ENCODE results near the gene BTN1A1. TPM values are rescaled to one million over a fixed set of nuclear protein-coding genes. Genes with fewer than 3 reads are reported as not detected.

BTN1A1 gene
- total and polyA plus RNA-seq, 9 of the 15 experiments (the other 6 are each of a cell fraction or from before 2014, with no cell fraction given): 0.01 to 0.15 (median 0.06) TPM; not detected in 4

DNA sequence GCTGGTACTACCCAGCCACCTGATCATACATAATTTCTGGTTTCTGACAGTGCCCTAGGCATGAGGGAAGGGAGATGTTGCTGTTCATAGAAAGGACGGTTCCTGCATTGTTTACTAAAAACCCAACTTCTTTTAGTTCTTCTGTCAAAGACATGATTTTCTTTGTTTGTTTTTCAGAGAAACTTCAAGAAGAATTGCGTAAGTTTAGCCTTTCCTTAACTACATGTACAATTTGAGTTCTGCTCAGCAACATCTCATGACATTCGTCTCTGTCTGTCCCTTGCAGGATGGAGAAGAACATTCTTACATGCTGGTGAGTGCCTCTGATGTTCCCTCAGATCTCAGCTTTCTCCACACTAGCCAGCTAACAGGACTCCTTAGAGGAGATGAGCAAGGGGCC, 34.3 kb upstream of the BTN1A1 start:
- H3K9me1 ChIP-seq (ENCODE audit: control insufficient read depth, insufficient read depth, low read length): peaks cover 5% of the 10 kb centered on the region
- WGBS (ENCODE audit: insufficient coverage, low coverage, missing lambda C conversion rate): 84% methylated on average over 3 of the region's 3 CpGs
- no peaks in the 10 kb centered on the region for H3K9me3 ChIP-seq (replicated peaks; ENCODE audit: control insufficient read depth, insufficient read depth, low read depth, low read length)
- in situ Hi-C loops (cut with MboI) (no loop called here), intact Hi-C loops (cut with micrococcal nuclease) (no loop called here)
- no peak overlapping the region for H3K4me2 ChIP-seq (ENCODE audit: insufficient read depth, low read length)
- no peak overlapping the region for H3K27ac ChIP-seq (ENCODE audit: extremely low read depth, low read depth, low read length)
- H2AFZ ChIP-seq (ENCODE audit: low read depth, low read length): no peak overlapping the region
- ChIA-PET POLR2A (no interaction called here), CTCF (ENCODE audit: low intra/inter-chr PET ratio) (no interaction called here)
- H3K4me1 ChIP-seq (replicated peaks in 1 of 2; ENCODE audit: control insufficient read depth in 2 of 2, insufficient read depth in 2 of 2, low read length in 2 of 2): no peaks in the 10 kb centered on the region
- H3K36me3 ChIP-seq (ENCODE audit: control insufficient read depth, insufficient read depth, low read length): peaks cover 75% of the 10 kb centered on the region
- no peaks in the 10 kb centered on the region for H3K27me3 ChIP-seq (ENCODE audit: control insufficient read depth in 2 of 2, insufficient read depth in 2 of 2, low read length in 2 of 2)
- ATAC-seq (no peak), FAIRE-seq (no peak), DNase-seq (ENCODE audit: extremely low read depth in 1 of 4, low spot score in 3 of 4) (no peak)
- H3K4me3 ChIP-seq: no peak overlapping the region
- no peaks in the 10 kb centered on the region for H4K20me1 ChIP-seq (replicated peaks; ENCODE audit: control insufficient read depth, insufficient read depth, low read length)
- no TSS peak for BruUV-seq (replicated peaks)
- H3K79me2 ChIP-seq (ENCODE audit: control insufficient read depth, insufficient read depth, low read length): no peaks in the 10 kb centered on the region
- TF ChIP-seq CEBPG (CRISPR knock-in tag; IDR thresholded peaks at IDR 0.05) (no peak), CEBPG (tag; conservative IDR thresholded peaks at IDR 0.05 in 1 of 2, IDR thresholded peaks at IDR 0.05 in 1 of 2) (peak; percentile 12 to 52; a peak in 1 of 4 replicates), ZNF778 (CRISPR knock-in tag; IDR thresholded peaks at IDR 0.05) (no peak), GTF2A2 (tag; IDR thresholded peaks at IDR 0.05) (no peak), CEBPB (tag; IDR thresholded peaks at IDR 0.05) (peak; percentile 75)
- TF ChIP-seq, protein P1, sequence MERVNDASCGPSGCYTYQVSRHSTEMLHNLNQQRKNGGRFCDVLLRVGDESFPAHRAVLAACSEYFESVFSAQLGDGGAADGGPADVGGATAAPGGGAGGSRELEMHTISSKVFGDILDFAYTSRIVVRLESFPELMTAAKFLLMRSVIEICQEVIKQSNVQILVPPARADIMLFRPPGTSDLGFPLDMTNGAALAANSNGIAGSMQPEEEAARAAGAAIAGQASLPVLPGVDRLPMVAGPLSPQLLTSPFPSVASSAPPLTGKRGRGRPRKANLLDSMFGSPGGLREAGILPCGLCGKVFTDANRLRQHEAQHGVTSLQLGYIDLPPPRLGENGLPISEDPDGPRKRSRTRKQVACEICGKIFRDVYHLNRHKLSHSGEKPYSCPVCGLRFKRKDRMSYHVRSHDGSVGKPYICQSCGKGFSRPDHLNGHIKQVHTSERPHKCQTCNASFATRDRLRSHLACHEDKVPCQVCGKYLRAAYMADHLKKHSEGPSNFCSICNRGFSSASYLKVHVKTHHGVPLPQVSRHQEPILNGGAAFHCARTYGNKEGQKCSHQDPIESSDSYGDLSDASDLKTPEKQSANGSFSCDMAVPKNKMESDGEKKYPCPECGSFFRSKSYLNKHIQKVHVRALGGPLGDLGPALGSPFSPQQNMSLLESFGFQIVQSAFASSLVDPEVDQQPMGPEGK (CRISPR knock-in tag; IDR thresholded peaks at IDR 0.05; ENCODE audit: borderline replicate concordance): no peak
- TF ChIP-seq, protein P2, sequence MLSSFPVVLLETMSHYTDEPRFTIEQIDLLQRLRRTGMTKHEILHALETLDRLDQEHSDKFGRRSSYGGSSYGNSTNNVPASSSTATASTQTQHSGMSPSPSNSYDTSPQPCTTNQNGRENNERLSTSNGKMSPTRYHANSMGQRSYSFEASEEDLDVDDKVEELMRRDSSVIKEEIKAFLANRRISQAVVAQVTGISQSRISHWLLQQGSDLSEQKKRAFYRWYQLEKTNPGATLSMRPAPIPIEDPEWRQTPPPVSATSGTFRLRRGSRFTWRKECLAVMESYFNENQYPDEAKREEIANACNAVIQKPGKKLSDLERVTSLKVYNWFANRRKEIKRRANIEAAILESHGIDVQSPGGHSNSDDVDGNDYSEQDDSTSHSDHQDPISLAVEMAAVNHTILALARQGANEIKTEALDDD (IDR thresholded peaks at IDR 0.05): no peak
- no peak overlapping the region for H3K9ac ChIP-seq (ENCODE audit: insufficient read depth in 1 of 2, low read depth in 2 of 2, low read length in 2 of 2)
